Mesenchymal stem cell (in vitro differentiated cells and primary cell): ENCODE data around the gene RBM17.
A peak's percentile ranks its signal among the peaks of the same experiment; 100 is the strongest.

Source experiments
- DNase-seq: peaks from one replicate; pipeline ENCODE4 v3.0.0-alpha.2; 2013
- H2AFZ ChIP-seq: one replicate; pipeline ENCODE4 v1.6.1; 2013; ENCODE audit warnings: low read depth, mild to moderate bottlenecking, control low read depth, inconsistent platforms, low read length, moderate library complexity
- H2AK5ac ChIP-seq: 2 replicates; pipeline ENCODE4 v1.6.1; 2013; ENCODE audit warnings: low read length, moderate library complexity, mild to moderate bottlenecking, inconsistent platforms; ENCODE audit not compliant: severe bottlenecking
- H2BK120ac ChIP-seq: one replicate; pipeline ENCODE4 v1.6.1; 2013; ENCODE audit warnings: low read depth, mild to moderate bottlenecking, inconsistent platforms, low read length, moderate library complexity
- H2BK12ac ChIP-seq, 2 experiments: one replicate each; pipeline ENCODE4 v1.6.1; 2013; ENCODE audit warnings: inconsistent platforms in 2 of 2, low read length in 2 of 2, mild to moderate bottlenecking in 2 of 2, moderate library complexity in 2 of 2, control low read depth in 1 of 2
- H2BK15ac ChIP-seq: one replicate; pipeline ENCODE4 v1.6.1; 2013; ENCODE audit warnings: mild to moderate bottlenecking, low read depth, inconsistent platforms; ENCODE audit not compliant: poor library complexity, severe bottlenecking
- H2BK5ac ChIP-seq: 2 replicates; pipeline ENCODE4 v1.6.1; 2013; ENCODE audit warnings: low read depth, mild to moderate bottlenecking, low read length, control low read depth, inconsistent platforms; ENCODE audit not compliant: poor library complexity, severe bottlenecking
- H3K14ac ChIP-seq, 2 experiments: one replicate each; pipeline ENCODE4 v1.6.1; 2013; ENCODE audit warnings: inconsistent platforms in 2 of 2, low read length in 2 of 2, control low read depth in 1 of 2, mild to moderate bottlenecking in 1 of 2, moderate library complexity in 1 of 2
- H3K18ac ChIP-seq, 2 experiments: one replicate each; pipeline ENCODE4 v1.6.1; 2013; ENCODE audit warnings: inconsistent platforms in 2 of 2, low read length in 2 of 2, control low read depth in 1 of 2, low read depth in 1 of 2, mild to moderate bottlenecking in 1 of 2
- H3K23ac ChIP-seq, 2 experiments: one replicate each; pipeline ENCODE4 v1.6.1; 2013; ENCODE audit warnings: inconsistent platforms in 2 of 2, low read length in 2 of 2, mild to moderate bottlenecking in 2 of 2, moderate library complexity in 2 of 2, control low read depth in 1 of 2
- H3K27ac ChIP-seq: 2 replicates; pipeline ENCODE4 v1.5.1; 2013; ENCODE audit warnings: mild to moderate bottlenecking, moderate library complexity, low read length, control low read depth, inconsistent platforms; ENCODE audit not compliant: poor library complexity, severe bottlenecking
- H3K27me3 ChIP-seq, 2 experiments: 2 replicates each; pipeline versions ENCODE4 v1.6.1 to v1.7.0; 2013; ENCODE audit warnings: low read length in 2 of 2, mild to moderate bottlenecking in 2 of 2, moderate library complexity in 2 of 2, control low read depth in 1 of 2, inconsistent platforms in 1 of 2; ENCODE audit not compliant: control insufficient read depth in 1 of 2, insufficient read depth in 1 of 2
- H3K36me3 ChIP-seq, 2 experiments: 2 replicates each; pipeline versions ENCODE4 v1.6.1 to v1.7.0; 2013; ENCODE audit warnings: low read length in 2 of 2, control low read depth in 1 of 2, inconsistent platforms in 1 of 2, low read depth in 1 of 2, mild to moderate bottlenecking in 1 of 2; ENCODE audit not compliant: insufficient read depth in 2 of 2, control insufficient read depth in 1 of 2
- H3K4ac ChIP-seq, 2 experiments: one replicate each; pipeline ENCODE4 v1.6.1; 2013; ENCODE audit warnings: inconsistent platforms in 2 of 2, low read length in 2 of 2, mild to moderate bottlenecking in 2 of 2, moderate library complexity in 2 of 2, control low read depth in 1 of 2, low read depth in 1 of 2
- H3K4me1 ChIP-seq: 2 replicates; pipeline ENCODE4 v1.6.1; 2013; ENCODE audit warnings: low read depth, low read length, control low read depth; ENCODE audit not compliant: control insufficient read depth, insufficient read depth
- H3K4me2 ChIP-seq: 2 replicates; pipeline ENCODE4 v1.6.1; 2013; ENCODE audit warnings: low read length, mild to moderate bottlenecking, inconsistent platforms; ENCODE audit not compliant: poor library complexity, severe bottlenecking
- H3K4me3 ChIP-seq, 2 experiments: 2 replicates each; pipeline versions ENCODE4 v1.5.1 to v1.7.0; 2013; ENCODE audit warnings: low read length in 2 of 2, mild to moderate bottlenecking in 2 of 2, control low read depth in 1 of 2, low read depth in 1 of 2; ENCODE audit not compliant: insufficient read depth in 1 of 2
- H3K79me1 ChIP-seq: replicated peaks from 2 replicates; pipeline ENCODE4 v1.6.1; 2013; ENCODE audit warnings: mild to moderate bottlenecking, control low read depth, low read length, inconsistent platforms; ENCODE audit not compliant: poor library complexity, severe bottlenecking
- H3K9ac ChIP-seq: 2 replicates; pipeline ENCODE4 v1.7.0; 2013; ENCODE audit warnings: mild to moderate bottlenecking, low read length, moderate library complexity
- H3K9me3 ChIP-seq: 2 replicates; pipeline ENCODE4 v1.7.0; 2013; ENCODE audit warnings: mild to moderate bottlenecking, low read length; ENCODE audit not compliant: control insufficient read depth
- H4K8ac ChIP-seq: one replicate; pipeline ENCODE4 v1.6.1; 2013; ENCODE audit warnings: inconsistent platforms, mild to moderate bottlenecking, low read length, moderate library complexity
- H4K91ac ChIP-seq: one replicate; pipeline ENCODE4 v1.6.1; 2013; ENCODE audit warnings: mild to moderate bottlenecking, low read length, inconsistent platforms
- WGBS: methylation state at CpG from one replicate; pipeline ENCODE4 v1.1.7; 2013; ENCODE audit warnings: mixed read lengths; 5-methylcytosine and 5-hydroxymethylcytosine counted together

RBM17 gene

DNA sequence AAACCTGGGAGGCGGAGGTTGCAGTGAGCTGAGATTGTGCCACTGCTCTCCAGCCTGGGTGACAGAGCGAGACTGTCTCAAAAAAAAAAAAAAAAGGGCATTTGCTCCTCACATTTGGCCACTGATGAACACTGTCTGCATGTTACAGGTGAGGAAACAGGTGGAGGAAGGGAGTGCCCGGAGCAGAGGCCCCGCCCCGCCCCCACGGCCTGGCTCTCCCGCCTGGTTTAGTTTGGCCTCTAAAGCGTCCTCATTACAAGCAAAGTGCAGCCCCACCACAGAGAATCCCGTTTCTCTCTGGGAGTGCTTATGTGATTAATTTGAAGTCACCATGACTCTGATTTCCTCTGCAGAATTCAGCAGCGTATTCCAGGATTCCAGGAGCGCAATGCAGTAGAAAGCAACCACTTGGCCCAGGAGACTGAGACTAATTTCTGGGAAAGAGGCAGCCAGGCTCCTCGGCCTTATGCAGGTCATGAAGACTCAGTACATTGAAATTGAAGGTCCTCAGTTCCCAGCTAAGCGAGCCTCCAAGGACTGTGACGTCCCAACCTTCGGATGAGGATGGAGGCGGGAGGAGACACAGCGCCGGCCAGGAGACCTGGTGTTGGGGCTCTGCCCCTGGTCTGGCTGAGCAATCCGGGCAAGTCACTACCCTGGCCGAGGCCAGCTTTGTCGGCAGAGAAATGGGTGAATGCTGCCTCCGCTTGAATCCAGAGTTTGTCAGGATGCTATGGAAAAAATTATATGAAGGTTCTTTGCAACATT is 44.7 kb downstream of the RBM17 start:
- peaks cover 16% of the 10 kb centered on the region for H3K4me1 ChIP-seq
- no peak overlapping the region for H2BK5ac ChIP-seq
- no peak overlapping the region for H3K23ac ChIP-seq
- H3K27me3 ChIP-seq, result peaks cover 0 to 31% of the 10 kb centered on the region in 2 experiments
- no peak overlapping the region for H3K14ac ChIP-seq
- H2BK15ac ChIP-seq, result no peak overlapping the region
- H3K79me1 ChIP-seq, result no peaks in the 10 kb centered on the region
- no peak overlapping the region for H2BK12ac ChIP-seq
- H4K91ac ChIP-seq, result no peak overlapping the region
- H3K4me2 ChIP-seq, result no peak overlapping the region
- H2AK5ac ChIP-seq, result no peak overlapping the region
- WGBS, result 88% methylated on average over 18 of the region's 22 CpGs
- DNase-seq, result no peak
- H2BK120ac ChIP-seq, result no peak overlapping the region
- H3K4ac ChIP-seq, result no peak overlapping the region
- H2AFZ ChIP-seq, result no peak overlapping the region
- H3K9me3 ChIP-seq, result no peaks in the 10 kb centered on the region
- no peak overlapping the region for H3K4me3 ChIP-seq
- H3K36me3 ChIP-seq, result no peaks in the 10 kb centered on the region
- no peak overlapping the region for H3K27ac ChIP-seq
- H3K18ac ChIP-seq, result no peak overlapping the region
- no peak overlapping the region for H4K8ac ChIP-seq
- no peak overlapping the region for H3K9ac ChIP-seq

DNA sequence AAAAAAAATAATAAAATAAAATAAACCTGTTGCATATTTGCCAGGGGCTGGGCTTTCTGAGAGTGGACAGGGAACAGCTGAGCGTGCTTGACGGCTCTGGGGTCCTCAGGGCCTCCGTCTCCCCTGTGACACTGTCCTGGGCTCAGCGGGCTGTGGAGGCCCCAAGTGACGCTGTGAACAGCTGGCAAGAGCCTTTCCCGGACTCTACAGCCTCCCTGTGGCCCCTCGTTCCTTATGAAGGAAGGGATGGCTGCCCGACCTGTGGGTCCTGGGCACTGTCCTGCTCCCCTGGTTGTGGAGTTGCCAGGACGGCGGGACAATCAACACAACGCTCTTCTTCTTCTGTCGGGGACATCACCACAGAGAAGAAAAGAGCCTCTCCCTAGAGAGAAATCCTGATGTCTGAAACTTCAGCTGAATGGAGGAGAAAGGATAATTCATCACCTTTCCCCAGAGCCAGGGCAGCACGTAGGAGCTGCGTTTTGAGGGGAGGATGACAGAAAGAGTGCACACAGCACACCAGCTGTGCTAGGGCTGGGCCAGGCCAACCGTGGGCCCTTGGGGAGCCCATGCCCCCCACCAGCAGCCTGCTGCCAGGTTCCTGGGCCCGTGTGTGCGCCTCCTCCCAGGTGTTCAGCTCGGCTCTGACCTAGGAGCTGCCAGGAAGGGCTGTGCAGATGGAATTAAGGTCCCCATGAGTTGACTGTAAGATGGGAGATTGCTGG is 45.4 kb downstream of the RBM17 start:
- Histone ChIP-seq H2AK5ac (no peak overlapping the region), H3K9ac (no peak overlapping the region), H4K91ac (no peak overlapping the region), H3K9me3 (no peaks in the 10 kb centered on the region), H3K14ac (no peak overlapping the region), H3K27me3 (peaks cover 4 to 37% of the 10 kb centered on the region in 2 experiments), H3K79me1 (no peaks in the 10 kb centered on the region), H3K36me3 (no peaks in the 10 kb centered on the region), H2BK12ac (peak overlapping the region in 1 of 2 experiments; percentile 6), H3K18ac (no peak overlapping the region), H4K8ac (no peak overlapping the region), H3K4me3 (no peak overlapping the region), H2BK15ac (no peak overlapping the region), H3K4me1 (peaks cover 16% of the 10 kb centered on the region), H2BK120ac (no peak overlapping the region), H3K4me2 (no peak overlapping the region), H3K23ac (no peak overlapping the region), H3K27ac (no peak overlapping the region), H3K4ac (no peak overlapping the region), H2BK5ac (no peak overlapping the region), H2AFZ (no peak overlapping the region)
- no peak for DNase-seq
- WGBS, result 94% methylated on average over 18 of the region's 18 CpGs

DNA sequence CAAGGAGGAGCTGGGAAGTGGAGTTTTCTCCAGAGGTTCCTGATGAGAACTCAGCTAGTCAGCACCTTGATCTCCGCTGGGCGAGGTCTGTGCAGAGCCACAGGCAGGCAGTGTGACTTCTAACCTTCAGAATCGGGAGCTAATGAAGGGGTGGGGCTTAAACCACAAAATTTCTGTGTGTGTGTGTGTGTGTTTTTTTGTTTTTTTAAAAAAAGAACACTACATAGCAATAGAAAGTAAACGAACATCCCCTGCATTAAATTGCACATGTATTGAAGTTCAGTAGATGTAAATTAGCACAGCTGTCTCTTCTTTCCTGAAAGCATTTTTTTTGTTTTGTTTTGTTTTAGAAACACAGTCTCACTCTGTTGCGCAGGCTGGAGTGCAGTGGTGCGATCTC is 46.2 kb downstream of the RBM17 start:
- Histone ChIP-seq H3K4ac (no peak overlapping the region), H4K8ac (no peak overlapping the region), H3K9me3 (no peaks in the 10 kb centered on the region), H3K27me3 (peaks cover 4 to 40% of the 10 kb centered on the region in 2 experiments), H3K4me3 (no peak overlapping the region), H2BK12ac (no peak overlapping the region), H4K91ac (no peak overlapping the region), H3K9ac (no peak overlapping the region), H2BK5ac (no peak overlapping the region), H3K36me3 (no peaks in the 10 kb centered on the region), H2BK120ac (no peak overlapping the region), H3K4me1 (peaks cover 15% of the 10 kb centered on the region), H3K18ac (no peak overlapping the region), H2AK5ac (no peak overlapping the region), H2BK15ac (no peak overlapping the region), H3K14ac (no peak overlapping the region), H3K79me1 (no peaks in the 10 kb centered on the region), H2AFZ (no peak overlapping the region), H3K4me2 (no peak overlapping the region), H3K27ac (no peak overlapping the region), H3K23ac (no peak overlapping the region)
- DNase-seq, result no peak
- 81% methylated on average over 4 of the region's 6 CpGs for WGBS

DNA sequence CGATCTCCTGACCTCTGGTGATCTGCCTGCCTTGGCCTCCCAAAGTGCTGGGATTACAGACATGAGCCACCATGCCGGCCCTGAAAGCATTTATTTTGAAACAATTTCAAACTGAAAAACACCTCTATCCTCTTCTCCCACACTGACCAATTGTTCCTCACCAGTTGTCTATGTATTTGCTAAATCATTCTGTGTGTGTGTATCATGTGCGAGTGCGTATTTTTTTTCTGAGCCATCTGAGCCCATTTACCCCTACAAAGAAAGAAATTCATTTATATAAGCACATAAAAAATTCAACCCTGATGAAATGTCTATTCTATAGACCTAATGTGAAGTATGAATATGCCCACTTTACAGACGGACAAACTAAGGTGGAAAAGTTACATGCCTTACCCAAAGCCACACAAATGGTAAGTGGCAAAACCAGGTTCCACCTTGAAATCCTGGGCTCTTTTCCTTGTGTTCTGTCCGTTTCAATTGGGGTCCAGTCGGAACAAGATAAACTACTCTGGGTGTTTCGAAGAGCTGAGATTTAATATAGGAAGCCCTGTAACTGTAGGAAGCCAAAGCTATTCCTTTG is 46.8 kb downstream of the RBM17 start:
- no peak overlapping the region for H3K27ac ChIP-seq
- H3K4me3 ChIP-seq, result no peak overlapping the region
- H2AFZ ChIP-seq, result no peak overlapping the region
- peak overlapping the region; percentile 60 for H2BK15ac ChIP-seq
- no peak overlapping the region for H3K4ac ChIP-seq
- no peak overlapping the region for H4K91ac ChIP-seq
- no peaks in the 10 kb centered on the region for H3K36me3 ChIP-seq
- no peaks in the 10 kb centered on the region for H3K9me3 ChIP-seq
- H3K79me1 ChIP-seq, result no peaks in the 10 kb centered on the region
- no peak overlapping the region for H2BK5ac ChIP-seq
- no peak overlapping the region for H3K18ac ChIP-seq
- H2BK120ac ChIP-seq, result no peak overlapping the region
- no peak overlapping the region for H3K4me2 ChIP-seq
- H4K8ac ChIP-seq, result no peak overlapping the region
- peaks cover 20% of the 10 kb centered on the region for H3K4me1 ChIP-seq
- H3K14ac ChIP-seq, result no peak overlapping the region
- H3K27me3 ChIP-seq, result peaks cover 4 to 45% of the 10 kb centered on the region in 2 experiments
- H2BK12ac ChIP-seq, result no peak overlapping the region
- H3K23ac ChIP-seq, result no peak overlapping the region
- H2AK5ac ChIP-seq, result no peak overlapping the region
- H3K9ac ChIP-seq, result no peak overlapping the region
- WGBS, result 99% methylated on average over 5 of the region's 8 CpGs
- DNase-seq, result no peak
